ENCODE results near the gene RPTN.

Gene RPTN

GRCh38 chr1:152110860-152111514 lies 48.0 kb downstream of the RPTN start:
- peak; percentile 79 for DNase-seq

- peak; percentile 79 for DNase-seq
Observed at GRCh38 chr1:152110365-152110859, 48.6 kb downstream of the RPTN start.

- no peak for DNase-seq
Observed at GRCh38 chr1:152109998-152110294, 49.1 kb downstream of the RPTN start.

- DNase-seq: peak; percentile 57
Observed at GRCh38 chr1:152109231-152109997, 49.6 kb downstream of the RPTN start.

GRCh38 chr1:152108882-152109222 lies 50.2 kb downstream of the RPTN start:
- DNase-seq: peak; percentile 58

- peak; percentile 85 for DNase-seq
Observed at GRCh38 chr1:152107984-152108881, 50.8 kb downstream of the RPTN start.

GRCh38 chr1:152107031-152107983 lies 51.7 kb downstream of the RPTN start:
- peak; percentile 88 for DNase-seq

- DNase-seq: no peak
Observed at GRCh38 chr1:152104854-152105253, 54.2 kb downstream of the RPTN start.
